NT2/D1 (cell line): ENCODE results near the gene CPEB4.

Experiments
- SUZ12 ChIP-seq: IDR thresholded peaks from 2 replicates; pipeline ENCODE4 v1.6.1; 2011; ENCODE audit not compliant: insufficient read length, insufficient read depth; ENCODE audit errors: extremely low read depth
- YY1 ChIP-seq: IDR thresholded peaks from 2 replicates; pipeline ENCODE4 v1.6.1; 2011; ENCODE audit not compliant: insufficient read length, insufficient read depth

DNA sequence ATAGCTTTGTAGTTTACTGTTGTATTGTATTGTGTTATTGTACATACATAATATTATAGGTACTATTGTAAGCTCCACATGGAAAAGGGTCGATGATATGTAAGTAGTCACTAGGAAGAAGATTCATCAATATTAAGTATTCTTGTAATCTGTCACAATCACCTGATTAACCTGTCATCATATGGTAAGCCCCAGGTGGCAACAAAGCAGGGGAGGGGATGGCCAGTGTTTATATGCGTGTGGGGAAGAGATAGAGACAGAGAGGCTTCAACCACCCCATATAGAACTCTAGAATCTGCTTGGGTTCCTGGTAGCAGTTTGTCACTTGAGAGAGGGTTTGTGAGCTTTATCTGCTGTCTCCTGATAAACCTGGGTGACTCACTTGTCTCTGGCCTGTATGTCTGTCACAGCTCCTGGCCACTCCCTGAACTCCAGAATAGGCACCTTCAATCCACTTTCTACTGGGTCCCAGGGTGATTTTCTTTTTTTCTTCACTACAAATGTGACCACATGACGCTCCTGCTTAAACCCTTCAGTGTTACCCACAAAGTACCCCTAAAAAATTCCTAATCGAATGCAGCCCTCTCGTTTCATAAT is 48.9 kb upstream of the CPEB4 start:
- TF ChIP-seq SUZ12 = no peak
- TF ChIP-seq YY1 = no peak
